ENCODE measurements around the gene AQP3.

DNA sequence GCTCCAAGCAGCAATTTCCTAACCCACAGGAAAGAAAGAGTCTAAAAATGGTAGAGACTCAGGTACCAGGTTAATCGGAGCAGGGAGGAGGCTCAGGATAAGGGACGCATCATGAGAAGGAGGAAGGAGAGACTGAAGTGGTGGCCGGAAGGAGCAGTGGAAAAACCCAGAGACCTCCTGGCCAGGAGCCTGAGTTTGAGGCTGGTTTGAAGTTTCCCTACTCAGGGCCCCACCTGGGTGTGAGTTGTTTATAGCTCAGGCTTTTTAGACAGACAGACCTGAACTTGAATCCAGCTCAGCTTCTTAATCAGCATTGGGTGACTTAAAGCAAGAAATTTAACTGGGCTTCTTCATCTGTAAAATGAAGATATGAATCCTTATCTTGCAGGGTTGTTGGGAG is 33.1 kb downstream of the AQP3 start:
- no peak for TF ChIP-seq EZH2 (IDR thresholded peaks at IDR 0.05; ENCODE audit: borderline replicate concordance, low read depth, low read length, severe bottlenecking)
- TF ChIP-seq CTCF (IDR thresholded peaks at IDR 0.05; ENCODE audit: borderline replicate concordance, extremely low read depth, low read length, poor library complexity, severe bottlenecking) = no peak

Data from DND-41 (cell line).